ENCODE data around the gene TOPBP1. TPM values are rescaled to one million over a fixed set of nuclear protein-coding genes. Genes with fewer than 3 reads are reported as not detected.

TOPBP1 gene
- total RNA-seq, 1 experiment from 2014 or later, result 51.5 TPM

DNA sequence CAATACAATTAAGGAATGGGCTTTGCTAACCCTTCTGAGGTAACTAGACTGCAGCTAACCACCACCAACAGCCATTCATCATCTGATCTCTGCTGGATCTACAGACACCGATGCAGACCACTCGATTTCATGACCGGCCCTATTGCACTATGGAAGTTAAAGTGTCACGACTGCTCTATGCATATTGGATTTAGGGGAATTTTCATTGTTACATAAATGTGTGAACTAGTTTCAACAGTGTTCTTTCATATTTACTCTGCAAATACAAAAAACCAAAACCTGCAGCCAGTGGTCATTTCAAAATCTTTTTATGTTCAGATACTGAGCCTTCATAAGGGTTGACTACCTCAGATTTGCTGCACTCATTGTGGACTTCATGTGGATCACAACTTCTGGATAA is 73.7 kb downstream of the TOPBP1 start:
- no peak overlapping the region for H3K27ac ChIP-seq (ENCODE audit: insufficient read length, low read depth, low read length)
- TF ChIP-seq, protein P1, sequence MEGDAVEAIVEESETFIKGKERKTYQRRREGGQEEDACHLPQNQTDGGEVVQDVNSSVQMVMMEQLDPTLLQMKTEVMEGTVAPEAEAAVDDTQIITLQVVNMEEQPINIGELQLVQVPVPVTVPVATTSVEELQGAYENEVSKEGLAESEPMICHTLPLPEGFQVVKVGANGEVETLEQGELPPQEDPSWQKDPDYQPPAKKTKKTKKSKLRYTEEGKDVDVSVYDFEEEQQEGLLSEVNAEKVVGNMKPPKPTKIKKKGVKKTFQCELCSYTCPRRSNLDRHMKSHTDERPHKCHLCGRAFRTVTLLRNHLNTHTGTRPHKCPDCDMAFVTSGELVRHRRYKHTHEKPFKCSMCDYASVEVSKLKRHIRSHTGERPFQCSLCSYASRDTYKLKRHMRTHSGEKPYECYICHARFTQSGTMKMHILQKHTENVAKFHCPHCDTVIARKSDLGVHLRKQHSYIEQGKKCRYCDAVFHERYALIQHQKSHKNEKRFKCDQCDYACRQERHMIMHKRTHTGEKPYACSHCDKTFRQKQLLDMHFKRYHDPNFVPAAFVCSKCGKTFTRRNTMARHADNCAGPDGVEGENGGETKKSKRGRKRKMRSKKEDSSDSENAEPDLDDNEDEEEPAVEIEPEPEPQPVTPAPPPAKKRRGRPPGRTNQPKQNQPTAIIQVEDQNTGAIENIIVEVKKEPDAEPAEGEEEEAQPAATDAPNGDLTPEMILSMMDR (conservative IDR thresholded peaks at IDR 0.05), result no peak
- Mint-ChIP-seq H3K4me1 (peaks cover 0 to 9% of the 10 kb centered on the region in 2 experiments; a peak in 2 of 4 replicates), H3K27me3 (ENCODE audit: low read depth) (no peaks in the 10 kb centered on the region), H3K4me3 (no peak overlapping the region), H3K9me3 (no peaks in the 10 kb centered on the region), H3K27ac (no peak overlapping the region), H3K36me3 (ENCODE audit: insufficient read depth in 1 of 3, low read depth in 3 of 3) (peaks cover 38 to 69% (median 64%) of the 10 kb centered on the region in 3 experiments; a peak in 6 of 7 replicates)
- no peak overlapping the region for H3K56ac ChIP-seq (ENCODE audit: insufficient read length, low read depth, low read length)
- no peak overlapping the region for H2BK20ac ChIP-seq (ENCODE audit: low read depth, low read length, poor library complexity, severe bottlenecking)
- no peaks in the 10 kb centered on the region for H4K20me1 ChIP-seq (ENCODE audit: control insufficient read depth, insufficient read depth, insufficient read length)
- H3K9me3 ChIP-seq (ENCODE audit: control insufficient read depth, low read depth, low read length), result no peaks in the 10 kb centered on the region
- no peaks in the 10 kb centered on the region for H3K79me1 ChIP-seq (ENCODE audit: insufficient read depth, low read depth, low read length, poor library complexity, severe bottlenecking)
- no peak overlapping the region for H2BK12ac ChIP-seq (ENCODE audit: insufficient read length, low read depth, low read length)
- H2BK120ac ChIP-seq (ENCODE audit: low read depth, low read length, poor library complexity, severe bottlenecking), result no peak overlapping the region
- WGBS (ENCODE audit: extremely low coverage, insufficient read length, low lambda C conversion rate), result no CpG with 5 or more reads among the region's 4 CpGs
- H3T11ph ChIP-seq (ENCODE audit: low read length), result no peak overlapping the region
- H2BK5ac ChIP-seq (ENCODE audit: insufficient read length, low read length), result no peak overlapping the region
- H2BK15ac ChIP-seq (ENCODE audit: low read depth, low read length), result no peak overlapping the region
- H4K91ac ChIP-seq (ENCODE audit: insufficient read length, low read depth, low read length), result no peak overlapping the region
- no peak overlapping the region for H3K4me2 ChIP-seq (ENCODE audit: insufficient read depth, insufficient read length, low read length)
- no peak overlapping the region for H3K9ac ChIP-seq (ENCODE audit: extremely low read depth, insufficient read length, low read length)
- no peak overlapping the region for H2AK5ac ChIP-seq (ENCODE audit: insufficient read length, low read length)
- DNase-seq, result no peak
- no peak overlapping the region for H4K5ac ChIP-seq (ENCODE audit: insufficient read length, low read depth, low read length)
- H2AFZ ChIP-seq (ENCODE audit: low read length), result no peak overlapping the region
- no peak overlapping the region for H3K4ac ChIP-seq (ENCODE audit: low read depth, low read length)
- H3K23ac ChIP-seq (ENCODE audit: insufficient read length, low read depth, low read length), result no peak overlapping the region
- H3K18ac ChIP-seq (ENCODE audit: insufficient read length, low read depth, low read length), result no peak overlapping the region
- no peaks in the 10 kb centered on the region for H3K4me1 ChIP-seq (ENCODE audit: insufficient read depth, low read length)
- H3K23me2 ChIP-seq (ENCODE audit: insufficient read length, low read depth, low read length, poor library complexity, severe bottlenecking), result no peaks in the 10 kb centered on the region
- H3K79me2 ChIP-seq (ENCODE audit: insufficient read depth, low read length), result no peaks in the 10 kb centered on the region
- H4K8ac ChIP-seq (replicated peaks; ENCODE audit: insufficient read length, low read depth, low read length), result no peak overlapping the region
- H3K14ac ChIP-seq (ENCODE audit: insufficient read depth, low read length), result no peak overlapping the region
- no peaks in the 10 kb centered on the region for H3K27me3 ChIP-seq (ENCODE audit: insufficient read depth, low read length)

Measured in H9 (cell line).